ENCODE data around the gene ERLIN1. TPM values are rescaled to one million over a fixed set of nuclear protein-coding genes. Genes with fewer than 3 reads are reported as not detected.

ERLIN1 gene
- total and polyA plus RNA-seq, 2 experiments from 2014 or later, result 7.2 to 20.4 TPM

GRCh38 chr10:100204370-100204769, 18.5 kb upstream of the ERLIN1 start:
- Mint-ChIP-seq H3K36me3 (ENCODE audit: low read depth) (peaks cover 49% of the 10 kb centered on the region), H3K9me3 (no peaks in the 10 kb centered on the region), H3K27me3 (ENCODE audit: insufficient read depth, low read depth, poor library complexity) (no peaks in the 10 kb centered on the region), H3K4me1 (peaks cover 2% of the 10 kb centered on the region; the same call in 2 of the 3 replicates), H3K27ac (no peak overlapping the region), H3K4me3 (no peak overlapping the region)
- Histone ChIP-seq H3K4me3 (no peak overlapping the region), H3K36me3 (ENCODE audit: insufficient read depth) (peaks cover 32% of the 10 kb centered on the region), H3K79me2 (replicated peaks; ENCODE audit: insufficient read depth) (no peaks in the 10 kb centered on the region), H2AFZ (no peak overlapping the region), H3K27ac (ENCODE audit: low read depth) (no peak overlapping the region), H3K27me3 (ENCODE audit: insufficient read depth) (no peaks in the 10 kb centered on the region), H3K4me2 (no peak overlapping the region), H3K4me1 (ENCODE audit: insufficient read depth) (no peaks in the 10 kb centered on the region; the same call in 1 of the 2 replicates), H3K9me2 (ENCODE audit: insufficient read depth) (no peaks in the 10 kb centered on the region), H4K20me1 (replicated peaks; ENCODE audit: insufficient read depth) (no peaks in the 10 kb centered on the region), H3F3A (replicated peaks; ENCODE audit: low read depth) (no peaks in the 10 kb centered on the region)
- DNase-seq (ENCODE audit: low spot score), result no peak
- no peak for ATAC-seq
- TF ChIP-seq JUNB (IDR thresholded peaks at IDR 0.05; ENCODE audit: unreplicated experiment) (no peak), CTCF (conservative IDR thresholded peaks at IDR 0.05; ENCODE audit: low read depth in 2 of 2) (no peak), EZH2phosphoT487 (IDR thresholded peaks at IDR 0.05; ENCODE audit: unreplicated experiment) (no peak), ETS1 (IDR thresholded peaks at IDR 0.05) (no peak), CREB1 (CRISPR knock-in tag; IDR thresholded peaks at IDR 0.05; ENCODE audit: low read depth) (no peak), NANOG (IDR thresholded peaks at IDR 0.05; ENCODE audit: borderline replicate concordance) (no peak), ZNF462 (CRISPR knock-in tag; IDR thresholded peaks at IDR 0.05) (no peak), EZH2 (IDR thresholded peaks at IDR 0.05; ENCODE audit: low read depth, unreplicated experiment) (no peak), ZNF331 (CRISPR knock-in tag; IDR thresholded peaks at IDR 0.05; ENCODE audit: low read depth) (no peak), ZNF114 (CRISPR knock-in tag; IDR thresholded peaks at IDR 0.05) (no peak), POLR2AphosphoS5 (IDR thresholded peaks at IDR 0.05; ENCODE audit: low read depth) (no peak), STAT1 (IDR thresholded peaks at IDR 0.05; ENCODE audit: unreplicated experiment) (no peak)
- TF ChIP-seq, protein P1, sequence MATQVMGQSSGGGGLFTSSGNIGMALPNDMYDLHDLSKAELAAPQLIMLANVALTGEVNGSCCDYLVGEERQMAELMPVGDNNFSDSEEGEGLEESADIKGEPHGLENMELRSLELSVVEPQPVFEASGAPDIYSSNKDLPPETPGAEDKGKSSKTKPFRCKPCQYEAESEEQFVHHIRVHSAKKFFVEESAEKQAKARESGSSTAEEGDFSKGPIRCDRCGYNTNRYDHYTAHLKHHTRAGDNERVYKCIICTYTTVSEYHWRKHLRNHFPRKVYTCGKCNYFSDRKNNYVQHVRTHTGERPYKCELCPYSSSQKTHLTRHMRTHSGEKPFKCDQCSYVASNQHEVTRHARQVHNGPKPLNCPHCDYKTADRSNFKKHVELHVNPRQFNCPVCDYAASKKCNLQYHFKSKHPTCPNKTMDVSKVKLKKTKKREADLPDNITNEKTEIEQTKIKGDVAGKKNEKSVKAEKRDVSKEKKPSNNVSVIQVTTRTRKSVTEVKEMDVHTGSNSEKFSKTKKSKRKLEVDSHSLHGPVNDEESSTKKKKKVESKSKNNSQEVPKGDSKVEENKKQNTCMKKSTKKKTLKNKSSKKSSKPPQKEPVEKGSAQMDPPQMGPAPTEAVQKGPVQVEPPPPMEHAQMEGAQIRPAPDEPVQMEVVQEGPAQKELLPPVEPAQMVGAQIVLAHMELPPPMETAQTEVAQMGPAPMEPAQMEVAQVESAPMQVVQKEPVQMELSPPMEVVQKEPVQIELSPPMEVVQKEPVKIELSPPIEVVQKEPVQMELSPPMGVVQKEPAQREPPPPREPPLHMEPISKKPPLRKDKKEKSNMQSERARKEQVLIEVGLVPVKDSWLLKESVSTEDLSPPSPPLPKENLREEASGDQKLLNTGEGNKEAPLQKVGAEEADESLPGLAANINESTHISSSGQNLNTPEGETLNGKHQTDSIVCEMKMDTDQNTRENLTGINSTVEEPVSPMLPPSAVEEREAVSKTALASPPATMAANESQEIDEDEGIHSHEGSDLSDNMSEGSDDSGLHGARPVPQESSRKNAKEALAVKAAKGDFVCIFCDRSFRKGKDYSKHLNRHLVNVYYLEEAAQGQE (IDR thresholded peaks at IDR 0.05; ENCODE audit: unreplicated experiment), result no peak
